Measurements from ENCODE around the gene AAMDC. TPM values are rescaled to one million over a fixed set of nuclear protein-coding genes. Genes with fewer than 3 reads are reported as not detected.

The AAMDC gene
- total RNA-seq, 1 donor from 2014 or later, result 25.2 TPM

GRCh38 chr11:77882396-77882795 is 61.5 kb downstream of the AAMDC start:
- Histone ChIP-seq H3K9me3 (ENCODE audit: low read depth) (no peaks in the 10 kb centered on the region), H3K36me3 (no peaks in the 10 kb centered on the region), H3F3A (ENCODE audit: low read depth) (no peaks in the 10 kb centered on the region), H3K9ac (no peak overlapping the region), H4K20me1 (ENCODE audit: low read depth) (no peaks in the 10 kb centered on the region), H2AFZ (replicated peaks) (no peak overlapping the region), H3K4me3 (no peak overlapping the region), H3K4me2 (no peak overlapping the region), H3K4me1 (no peaks in the 10 kb centered on the region), H3K27ac (no peak overlapping the region), H3K27me3 (no peaks in the 10 kb centered on the region), H3K79me2 (ENCODE audit: low read depth) (no peaks in the 10 kb centered on the region)
- H3K9me3 Mint-ChIP-seq, result no peaks in the 10 kb centered on the region
- H3K4me1 Mint-ChIP-seq, result no peaks in the 10 kb centered on the region
- TF ChIP-seq EZH2 (IDR thresholded peaks at IDR 0.05), result no peak
- TF ChIP-seq, protein P1, sequence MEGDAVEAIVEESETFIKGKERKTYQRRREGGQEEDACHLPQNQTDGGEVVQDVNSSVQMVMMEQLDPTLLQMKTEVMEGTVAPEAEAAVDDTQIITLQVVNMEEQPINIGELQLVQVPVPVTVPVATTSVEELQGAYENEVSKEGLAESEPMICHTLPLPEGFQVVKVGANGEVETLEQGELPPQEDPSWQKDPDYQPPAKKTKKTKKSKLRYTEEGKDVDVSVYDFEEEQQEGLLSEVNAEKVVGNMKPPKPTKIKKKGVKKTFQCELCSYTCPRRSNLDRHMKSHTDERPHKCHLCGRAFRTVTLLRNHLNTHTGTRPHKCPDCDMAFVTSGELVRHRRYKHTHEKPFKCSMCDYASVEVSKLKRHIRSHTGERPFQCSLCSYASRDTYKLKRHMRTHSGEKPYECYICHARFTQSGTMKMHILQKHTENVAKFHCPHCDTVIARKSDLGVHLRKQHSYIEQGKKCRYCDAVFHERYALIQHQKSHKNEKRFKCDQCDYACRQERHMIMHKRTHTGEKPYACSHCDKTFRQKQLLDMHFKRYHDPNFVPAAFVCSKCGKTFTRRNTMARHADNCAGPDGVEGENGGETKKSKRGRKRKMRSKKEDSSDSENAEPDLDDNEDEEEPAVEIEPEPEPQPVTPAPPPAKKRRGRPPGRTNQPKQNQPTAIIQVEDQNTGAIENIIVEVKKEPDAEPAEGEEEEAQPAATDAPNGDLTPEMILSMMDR (IDR thresholded peaks at IDR 0.05), result no peak
- TF ChIP-seq EZH2phosphoT487 (IDR thresholded peaks at IDR 0.05), result no peak
- H3K36me3 Mint-ChIP-seq, result peaks cover 17% of the 10 kb centered on the region
- no peak overlapping the region for H3K27ac Mint-ChIP-seq
- peaks cover 8% of the 10 kb centered on the region for H3K27me3 Mint-ChIP-seq (ENCODE audit: insufficient read depth, low read depth)
- no peak overlapping the region for H3K4me3 Mint-ChIP-seq
- no peak for DNase-seq (ENCODE audit: low spot score)

DNA sequence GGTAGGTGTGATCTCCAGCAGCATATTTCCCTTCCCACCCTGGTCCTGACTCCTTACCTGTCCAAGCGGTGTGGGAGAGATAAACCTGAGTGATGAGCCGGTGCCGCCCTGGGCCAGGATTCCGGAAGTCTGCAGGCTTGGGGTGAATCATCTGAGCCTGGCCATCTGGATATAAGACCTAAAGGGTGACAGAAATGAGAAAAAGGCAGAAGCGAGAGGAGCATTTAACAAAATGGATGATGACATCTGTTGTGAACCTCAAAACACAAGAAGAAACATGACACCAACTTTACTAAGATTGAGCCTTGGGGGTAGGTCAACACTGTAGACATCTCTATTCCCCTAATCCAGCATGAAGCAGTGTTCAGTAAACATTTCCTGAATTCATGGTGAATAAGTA is 62.8 kb downstream of the AAMDC start:
- no peaks in the 10 kb centered on the region for H3K9me3 ChIP-seq (ENCODE audit: low read depth)
- peaks cover 17% of the 10 kb centered on the region for H3K36me3 Mint-ChIP-seq

GRCh38 chr11:77884186-77884828 is 63.4 kb downstream of the AAMDC start:
- H3F3A ChIP-seq (ENCODE audit: low read depth), result no peaks in the 10 kb centered on the region
- H3K9ac ChIP-seq, result no peak overlapping the region
- H2AFZ ChIP-seq (replicated peaks), result no peak overlapping the region
- no peaks in the 10 kb centered on the region for H4K20me1 ChIP-seq (ENCODE audit: low read depth)
- H3K27ac Mint-ChIP-seq, result no peak overlapping the region
- H3K27ac ChIP-seq, result no peak overlapping the region
- H3K27me3 Mint-ChIP-seq (ENCODE audit: insufficient read depth, low read depth), result peaks cover 8% of the 10 kb centered on the region
- no peaks in the 10 kb centered on the region for H3K27me3 ChIP-seq
- H3K4me1 Mint-ChIP-seq, result no peaks in the 10 kb centered on the region
- no peak for TF ChIP-seq EZH2phosphoT487 (IDR thresholded peaks at IDR 0.05)
- TF ChIP-seq, protein P1 (IDR thresholded peaks at IDR 0.05), result no peak
- TF ChIP-seq EZH2 (IDR thresholded peaks at IDR 0.05), result no peak
- no peak overlapping the region for H3K4me3 Mint-ChIP-seq
- peaks cover 16% of the 10 kb centered on the region for H3K36me3 Mint-ChIP-seq
- no peak overlapping the region for H3K4me3 ChIP-seq
- H3K79me2 ChIP-seq (ENCODE audit: low read depth), result no peaks in the 10 kb centered on the region
- no peaks in the 10 kb centered on the region for H3K9me3 Mint-ChIP-seq
- no peaks in the 10 kb centered on the region for H3K9me3 ChIP-seq (ENCODE audit: low read depth)
- no peaks in the 10 kb centered on the region for H3K4me1 ChIP-seq
- H3K4me2 ChIP-seq, result no peak overlapping the region
- no peak for DNase-seq (ENCODE audit: low spot score)
- H3K36me3 ChIP-seq, result no peaks in the 10 kb centered on the region

More for the DNA sequence above, 62.8 kb downstream of the AAMDC start:
- Mint-ChIP-seq H3K27ac (no peak overlapping the region), H3K4me1 (no peaks in the 10 kb centered on the region), H3K9me3 (no peaks in the 10 kb centered on the region), H3K27me3 (ENCODE audit: insufficient read depth, low read depth) (peaks cover 8% of the 10 kb centered on the region), H3K4me3 (no peak overlapping the region)
- Histone ChIP-seq H2AFZ (replicated peaks) (no peak overlapping the region), H4K20me1 (ENCODE audit: low read depth) (no peaks in the 10 kb centered on the region), H3K9ac (no peak overlapping the region), H3K36me3 (no peaks in the 10 kb centered on the region), H3F3A (ENCODE audit: low read depth) (no peaks in the 10 kb centered on the region), H3K27me3 (no peaks in the 10 kb centered on the region), H3K4me2 (no peak overlapping the region), H3K4me1 (no peaks in the 10 kb centered on the region), H3K79me2 (ENCODE audit: low read depth) (no peaks in the 10 kb centered on the region), H3K4me3 (no peak overlapping the region), H3K27ac (no peak overlapping the region)
- DNase-seq (ENCODE audit: low spot score), result no peak
- TF ChIP-seq EZH2 (IDR thresholded peaks at IDR 0.05) (no peak), EZH2phosphoT487 (IDR thresholded peaks at IDR 0.05) (no peak)
- TF ChIP-seq, protein P1 (IDR thresholded peaks at IDR 0.05), result no peak

Measured in neural progenitor cell (in vitro differentiated cells).